ENCODE measurements around the gene FSD1L.
"Not testable (repeated sequence)": the region's sequence is repeated elsewhere in the genome, so short reads cannot be mapped to it uniquely, and the experiment has no call there.

The FSD1L gene

DNA sequence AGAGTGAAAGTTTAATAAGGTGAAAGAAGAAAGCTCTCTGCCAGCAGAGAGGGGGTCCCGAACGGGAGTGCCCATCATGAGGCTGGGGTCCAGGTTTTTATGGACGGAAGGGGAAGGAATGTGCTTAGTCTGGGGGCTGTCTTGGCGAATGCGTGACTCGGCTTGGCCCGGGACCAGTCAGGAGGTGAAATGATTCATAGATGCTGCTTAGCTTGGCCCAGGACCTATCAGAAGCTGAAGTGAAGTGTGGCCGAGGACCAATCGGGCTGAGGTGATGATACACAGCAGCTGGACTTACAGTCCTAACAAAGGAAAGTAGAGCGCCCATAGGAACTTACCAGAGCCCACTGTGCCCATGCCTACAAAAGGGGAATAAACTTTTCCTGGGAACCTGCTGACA is 106.2 kb downstream of the FSD1L start:
- in situ Hi-C loops (cut with HindIII; ENCODE audit: low sequenced_read_pairs) = no loop called here

GRCh38 chr9:105557804-105558610 is 110.2 kb downstream of the FSD1L start, which contains the start of gene FKTN:
Gene FKTN (plus strand): TSS chr9:105558131. CDS start chr9:105575033, 16,902 bp downstream.
- in situ Hi-C loops (cut with HindIII; ENCODE audit: low sequenced_read_pairs) = no loop called here

DNA sequence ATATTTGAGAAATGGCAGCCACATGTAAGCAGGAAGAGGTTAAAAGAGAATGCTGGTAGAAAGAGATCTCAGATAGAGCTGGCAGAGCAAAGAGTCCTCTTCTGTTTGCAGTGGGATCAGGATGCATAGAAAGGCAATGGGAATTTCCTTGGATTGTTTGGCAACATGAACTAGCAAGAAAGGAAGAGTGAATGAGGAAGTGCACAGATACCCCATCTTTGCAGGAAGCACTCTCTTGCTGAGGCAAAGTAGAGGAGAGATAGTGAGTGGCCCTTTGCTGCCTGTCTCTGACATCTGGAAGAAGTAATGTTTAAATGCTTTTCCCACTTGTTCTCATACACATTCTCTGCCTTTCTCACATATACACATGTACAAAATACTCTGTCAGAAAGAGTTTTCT is 124.6 kb downstream of the FSD1L start:
- in situ Hi-C loops (cut with HindIII; ENCODE audit: low sequenced_read_pairs) = no loop called here

DNA sequence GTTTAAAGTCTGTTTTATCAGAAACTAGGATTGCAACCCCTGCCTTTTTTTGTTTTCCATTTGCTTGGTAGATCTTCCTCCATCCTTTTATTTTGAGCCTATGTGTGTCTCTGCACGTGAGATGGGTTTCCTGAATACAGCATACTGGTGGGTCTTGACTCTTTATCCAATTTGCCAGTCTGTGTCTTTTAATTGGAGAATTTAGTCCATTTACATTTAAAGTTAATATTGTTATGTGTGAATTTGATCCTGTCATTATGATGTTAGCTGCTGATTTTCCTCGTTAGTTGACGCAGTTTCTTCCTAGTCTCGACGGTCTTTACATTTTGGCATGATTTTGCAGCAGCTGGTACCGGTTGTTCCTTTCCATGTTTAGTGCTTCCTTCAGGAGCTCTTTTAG is 132.1 kb downstream of the FSD1L start:
- in situ Hi-C loops (cut with HindIII; ENCODE audit: low sequenced_read_pairs) = not testable (repeated sequence)

DNA sequence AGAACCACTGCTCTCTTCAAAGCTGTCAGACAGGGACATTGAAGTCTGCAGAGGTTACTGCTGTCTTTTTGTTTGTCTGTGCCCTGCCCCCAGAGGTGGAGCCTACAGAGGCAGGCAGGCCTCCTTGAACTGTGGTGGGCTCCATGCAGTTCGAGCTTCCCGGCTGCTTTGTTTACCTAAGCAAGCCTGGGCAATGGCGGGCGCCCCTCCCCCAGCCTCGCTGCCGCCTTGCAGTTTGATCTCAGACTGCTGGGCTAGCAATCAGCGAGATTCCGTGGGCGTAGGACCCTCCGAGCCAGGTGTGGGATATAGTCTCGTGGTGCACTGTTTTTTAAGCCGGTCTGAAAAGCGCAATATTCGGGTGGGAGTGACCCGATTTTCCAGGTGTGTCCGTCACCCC is 133.7 kb downstream of the FSD1L start:
- in situ Hi-C loops (cut with HindIII; ENCODE audit: low sequenced_read_pairs) = not testable (repeated sequence)

GRCh38 chr9:105593145-105593544 is 145.3 kb downstream of the FSD1L start:
- in situ Hi-C loops (cut with HindIII; ENCODE audit: low sequenced_read_pairs) = no loop called here

Measured in DLD1 (cell line).